Measurements from ENCODE around the gene HDAC10. TPM values are rescaled to one million over a fixed set of nuclear protein-coding genes. Genes with fewer than 3 reads are reported as not detected.

Gene HDAC10
- polyA plus RNA-seq, 1 of the 3 experiments (the other 2 are of a cell fraction) = 51.9 TPM

GRCh38 chr22:50236731-50237409, 14.2 kb downstream of the HDAC10 start:
- ChIA-PET CTCF (interaction anchor here (0.6 to 3.5 kb wide), 23 partner anchors 9 to 468 kb away, joined by 3 to 19 read pairs (median 4); partner anchors contain the start of genes HDAC10 and SCO2), POLR2A (no interaction called here)
- Histone ChIP-seq H3K79me2 (ENCODE audit: insufficient read depth) (peaks cover 74% of the 10 kb centered on the region), H3K4me2 (no peak overlapping the region), H3K36me3 (replicated peaks in 1 of 2; ENCODE audit: control insufficient read depth in 1 of 2, insufficient read depth in 2 of 2, low read length in 1 of 2) (peaks cover 4 to 11% of the 10 kb centered on the region in 2 experiments), H4K20me1 (ENCODE audit: insufficient read depth) (peaks cover 46% of the 10 kb centered on the region), H3K27me3 (ENCODE audit: insufficient read depth) (no peaks in the 10 kb centered on the region), H3K27ac (ENCODE audit: low read depth in 2 of 2, low read length in 1 of 2) (no peak overlapping the region), H2AFZ (ENCODE audit: low read depth) (no peak overlapping the region), H3K4me1 (ENCODE audit: control insufficient read depth in 1 of 2, insufficient read depth in 2 of 2, low read depth in 1 of 2, low read length in 1 of 2) (peaks cover 0 to 9% of the 10 kb centered on the region in 2 experiments; a peak in 1 of 4 replicates), H3F3A (replicated peaks; ENCODE audit: insufficient read depth) (peaks cover 11% of the 10 kb centered on the region), H3K4me3 (ENCODE audit: low read depth in 2 of 2, low read length in 1 of 2) (no peak overlapping the region), H3K9me2 (no peaks in the 10 kb centered on the region), H3K9ac (no peak overlapping the region), H3K9me3 (no peaks in the 10 kb centered on the region)
- DNase-seq = no peak
- 69% methylated on average over 5 of the region's 11 CpGs for WGBS (ENCODE audit: low lambda C conversion rate)
- peak; percentile 37 for TF ChIP-seq SMC3 (IDR thresholded peaks at IDR 0.05; ENCODE audit: low read depth, low read length)
- TF ChIP-seq CTCF (IDR thresholded peaks at IDR 0.05) = peak; percentile 55
- no peak for TF ChIP-seq RXRA (IDR thresholded peaks at IDR 0.05; ENCODE audit: borderline replicate concordance, low read depth)
- peak; percentile 45 for TF ChIP-seq RAD21 (IDR thresholded peaks at IDR 0.05; ENCODE audit: low read length)

- Histone ChIP-seq H3K79me2 (ENCODE audit: insufficient read depth) (peaks cover 48% of the 10 kb centered on the region), H3K36me3 (replicated peaks in 1 of 2; ENCODE audit: control insufficient read depth in 1 of 2, insufficient read depth in 2 of 2, low read length in 1 of 2) (peaks cover 4 to 8% of the 10 kb centered on the region in 2 experiments), H3K27me3 (ENCODE audit: insufficient read depth) (no peaks in the 10 kb centered on the region), H3K9ac (no peak overlapping the region), H3F3A (replicated peaks; ENCODE audit: insufficient read depth) (peaks cover 11% of the 10 kb centered on the region), H3K4me1 (ENCODE audit: control insufficient read depth in 1 of 2, insufficient read depth in 2 of 2, low read depth in 1 of 2, low read length in 1 of 2) (no peaks in the 10 kb centered on the region), H3K27ac (ENCODE audit: low read depth in 2 of 2, low read length in 1 of 2) (no peak overlapping the region), H3K4me3 (ENCODE audit: low read depth in 2 of 2, low read length in 1 of 2) (no peak overlapping the region), H2AFZ (ENCODE audit: low read depth) (no peak overlapping the region), H3K9me3 (no peaks in the 10 kb centered on the region), H3K4me2 (no peak overlapping the region), H4K20me1 (ENCODE audit: insufficient read depth) (peaks cover 27% of the 10 kb centered on the region; the same call in 1 of the 2 replicates), H3K9me2 (no peaks in the 10 kb centered on the region)
- CTCF ChIA-PET = interaction anchor here (1.0 to 2.7 kb wide), 5 partner anchors 8 to 388 kb away, joined by 3 to 19 read pairs (median 3); no protein-coding TSS in a partner anchor
- no peak for DNase-seq
- POLR2A ChIA-PET = no interaction called here
- 98% methylated on average over 15 of the region's 18 CpGs for WGBS (ENCODE audit: low lambda C conversion rate)
- no peak for TF ChIP-seq REST (IDR thresholded peaks at IDR 0.05; ENCODE audit: low read depth, low read length)
These were observed 17.8 kb downstream of the HDAC10 start for GRCh38 chr22:50233223-50233622.
